ENCODE results near the gene TMEM178A.
A peak's percentile ranks its signal among the peaks of the same experiment; 100 is the strongest.

Gene TMEM178A

GRCh38 chr2:39730685-39731302 lies 65.1 kb downstream of the TMEM178A start:
- no peak for DNase-seq (ENCODE audit: extremely low read depth, insufficient read length)
- TF ChIP-seq CTCF (IDR thresholded peaks at IDR 0.05; ENCODE audit: insufficient read depth, low read length, poor library complexity, severe bottlenecking) = peak; percentile 64
- Histone ChIP-seq H3K36me3 (ENCODE audit: control insufficient read depth, insufficient read depth, low read length) (peaks cover 4% of the 10 kb centered on the region), H3K27me3 (replicated peaks; ENCODE audit: control insufficient read depth, insufficient read depth, low read length) (no peaks in the 10 kb centered on the region), H3K4me3 (replicated peaks; ENCODE audit: low read depth, low read length) (no peak overlapping the region)

- no peaks in the 10 kb centered on the region for H3K27me3 ChIP-seq (replicated peaks; ENCODE audit: control insufficient read depth, insufficient read depth, low read length)
- peaks cover 5% of the 10 kb centered on the region for H3K36me3 ChIP-seq (ENCODE audit: control insufficient read depth, insufficient read depth, low read length)
- no peak for DNase-seq (ENCODE audit: extremely low read depth, insufficient read length)
- H3K4me3 ChIP-seq (replicated peaks; ENCODE audit: low read depth, low read length) = no peak overlapping the region
- TF ChIP-seq CTCF (IDR thresholded peaks at IDR 0.05; ENCODE audit: insufficient read depth, low read length, poor library complexity, severe bottlenecking) = no peak
These were observed 65.8 kb downstream of the TMEM178A start for GRCh38 chr2:39731546-39731945.

GRCh38 chr2:39732482-39732881 lies 66.8 kb downstream of the TMEM178A start:
- H3K36me3 ChIP-seq (ENCODE audit: control insufficient read depth, insufficient read depth, low read length) = peaks cover 9% of the 10 kb centered on the region
- no peaks in the 10 kb centered on the region for H3K27me3 ChIP-seq (replicated peaks; ENCODE audit: control insufficient read depth, insufficient read depth, low read length)
- TF ChIP-seq CTCF (IDR thresholded peaks at IDR 0.05; ENCODE audit: insufficient read depth, low read length, poor library complexity, severe bottlenecking) = no peak
- H3K4me3 ChIP-seq (replicated peaks; ENCODE audit: low read depth, low read length) = no peak overlapping the region
- no peak for DNase-seq (ENCODE audit: extremely low read depth, insufficient read length)

GRCh38 chr2:39733070-39733674 lies 67.5 kb downstream of the TMEM178A start:
- H3K36me3 ChIP-seq (ENCODE audit: control insufficient read depth, insufficient read depth, low read length) = peaks cover 13% of the 10 kb centered on the region
- TF ChIP-seq CTCF (IDR thresholded peaks at IDR 0.05; ENCODE audit: insufficient read depth, low read length, poor library complexity, severe bottlenecking) = no peak
- no peaks in the 10 kb centered on the region for H3K27me3 ChIP-seq (replicated peaks; ENCODE audit: control insufficient read depth, insufficient read depth, low read length)
- no peak overlapping the region for H3K4me3 ChIP-seq (replicated peaks; ENCODE audit: low read depth, low read length)
- DNase-seq (ENCODE audit: extremely low read depth, insufficient read length) = no peak

GRCh38 chr2:39734445-39734844 lies 68.7 kb downstream of the TMEM178A start:
- H3K27me3 ChIP-seq (replicated peaks; ENCODE audit: control insufficient read depth, insufficient read depth, low read length) = no peaks in the 10 kb centered on the region
- no peak for TF ChIP-seq CTCF (IDR thresholded peaks at IDR 0.05; ENCODE audit: insufficient read depth, low read length, poor library complexity, severe bottlenecking)
- no peak for DNase-seq (ENCODE audit: extremely low read depth, insufficient read length)
- H3K4me3 ChIP-seq (replicated peaks; ENCODE audit: low read depth, low read length) = no peak overlapping the region
- H3K36me3 ChIP-seq (ENCODE audit: control insufficient read depth, insufficient read depth, low read length) = peaks cover 15% of the 10 kb centered on the region
